GM19463 (cell line): ENCODE measurements around the gene CRKL.
"Not testable (repeated sequence)": the region's sequence is repeated elsewhere in the genome, so short reads cannot be mapped to it uniquely, and the experiment has no call there.

Experiments
- ATAC-seq: cut with Tn5 transposase; IDR thresholded peaks from one replicate; pipeline ENCODE4 v1.9.1; 2021; ENCODE audit warnings: mild to moderate bottlenecking, moderate library complexity; ENCODE audit not compliant: unreplicated experiment

CRKL gene

DNA sequence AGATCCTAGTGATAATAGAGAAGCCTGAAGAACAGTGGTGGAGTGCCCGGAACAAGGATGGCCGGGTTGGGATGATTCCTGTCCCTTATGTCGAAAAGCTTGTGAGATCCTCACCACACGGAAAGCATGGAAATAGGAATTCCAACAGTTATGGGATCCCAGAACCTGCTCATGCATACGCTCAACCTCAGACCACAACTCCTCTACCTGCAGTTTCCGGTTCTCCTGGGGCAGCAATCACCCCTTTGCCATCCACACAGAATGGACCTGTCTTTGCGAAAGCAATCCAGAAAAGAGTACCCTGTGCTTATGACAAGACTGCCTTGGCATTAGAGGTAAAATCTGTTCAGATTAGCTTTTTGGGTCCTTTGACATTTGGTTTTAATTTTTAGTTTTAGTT lies 16.7 kb downstream of the CRKL start:
- no peak for ATAC-seq

DNA sequence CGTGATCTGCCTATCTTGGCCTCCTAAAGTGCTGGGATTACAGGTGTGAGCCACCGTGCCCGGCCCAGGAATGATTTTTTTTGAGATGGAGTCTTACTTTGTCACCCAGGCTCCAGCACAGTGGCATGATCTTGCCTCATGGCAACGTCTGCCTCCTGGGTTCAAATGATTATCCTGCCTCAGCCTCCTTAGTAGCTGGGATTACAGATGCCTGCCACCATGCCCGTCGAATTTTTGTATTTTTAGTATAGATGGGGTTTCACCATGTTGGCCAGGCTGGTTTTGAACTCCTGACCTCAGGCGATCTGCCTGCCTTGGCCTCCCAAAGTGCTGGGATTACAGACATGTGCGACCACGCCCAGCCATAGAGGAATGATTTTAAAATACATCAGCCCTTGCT lies 17.8 kb downstream of the CRKL start:
- ATAC-seq = not testable (repeated sequence)

DNA sequence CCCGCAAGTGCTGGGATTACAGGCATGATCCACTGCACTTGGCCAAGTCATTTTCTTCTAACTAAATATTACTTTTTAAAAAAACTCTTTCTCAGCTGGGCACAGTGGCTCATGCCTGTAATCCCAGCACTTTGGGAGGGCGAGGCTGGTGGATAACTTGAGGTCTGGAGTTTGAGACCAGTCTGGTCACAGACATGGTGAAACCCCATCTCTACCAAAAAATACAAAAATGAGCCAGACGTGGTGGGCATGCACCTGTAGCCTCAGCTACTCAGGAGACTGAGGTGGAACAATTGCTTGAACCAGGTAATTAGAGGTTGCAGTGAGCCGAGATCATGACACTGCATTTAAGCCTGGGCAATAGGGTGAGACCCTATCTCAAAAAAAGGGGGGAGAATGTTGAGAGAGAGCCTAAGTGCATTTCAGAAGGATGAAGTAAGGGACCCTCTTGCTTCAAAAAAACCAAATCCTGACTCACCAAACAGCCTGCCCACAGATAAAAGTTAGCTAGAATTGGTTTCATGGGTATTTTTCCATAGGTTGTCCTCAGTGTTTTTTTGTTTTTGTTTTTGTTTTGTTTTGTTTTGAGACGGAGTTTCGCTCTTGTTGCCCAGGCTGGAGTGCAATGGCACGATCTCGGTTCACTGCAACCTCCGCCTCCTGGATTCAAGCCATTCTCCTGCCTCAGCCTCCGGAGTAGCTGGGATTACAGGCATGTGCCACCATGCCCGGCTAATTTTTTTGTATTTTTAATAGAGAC lies 18.8 kb downstream of the CRKL start:
- ATAC-seq = not testable (repeated sequence)

DNA sequence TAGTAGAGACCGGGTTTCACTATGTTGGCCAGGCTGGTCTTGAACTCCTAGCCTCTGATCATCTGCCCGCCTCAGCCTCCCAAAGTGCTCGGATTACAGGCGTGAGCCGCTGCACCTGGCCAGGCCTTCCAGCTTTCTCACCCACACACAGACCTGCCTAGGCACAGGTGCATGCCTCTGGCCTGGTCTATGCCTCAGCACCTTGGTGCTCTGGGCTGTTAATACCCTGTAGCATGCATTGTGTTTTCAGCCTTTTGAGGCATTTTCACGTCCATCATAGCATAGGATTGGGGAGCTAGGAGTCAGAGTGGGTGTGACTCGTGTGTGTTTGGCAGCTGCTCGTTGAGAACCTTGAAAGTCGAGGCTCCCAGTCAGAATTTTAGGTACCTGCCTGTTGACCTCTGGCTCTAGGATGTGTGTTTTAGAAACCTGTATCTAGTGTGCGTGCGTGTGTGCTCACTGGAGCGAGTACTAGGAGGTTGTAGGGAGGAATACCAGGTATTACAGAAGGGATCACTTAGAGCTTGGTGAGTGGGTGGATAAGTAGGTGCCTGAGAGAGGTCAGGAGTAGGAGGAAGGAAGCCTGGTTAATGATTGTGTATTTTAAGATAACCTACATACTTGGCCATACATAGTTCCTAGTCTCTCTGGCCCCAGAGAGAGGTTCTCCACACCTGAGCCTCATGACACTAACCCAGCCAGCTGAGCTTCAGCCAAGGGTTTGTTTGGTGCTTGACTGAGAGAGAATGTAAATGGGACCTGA lies 20.0 kb downstream of the CRKL start:
- ATAC-seq = no peak

DNA sequence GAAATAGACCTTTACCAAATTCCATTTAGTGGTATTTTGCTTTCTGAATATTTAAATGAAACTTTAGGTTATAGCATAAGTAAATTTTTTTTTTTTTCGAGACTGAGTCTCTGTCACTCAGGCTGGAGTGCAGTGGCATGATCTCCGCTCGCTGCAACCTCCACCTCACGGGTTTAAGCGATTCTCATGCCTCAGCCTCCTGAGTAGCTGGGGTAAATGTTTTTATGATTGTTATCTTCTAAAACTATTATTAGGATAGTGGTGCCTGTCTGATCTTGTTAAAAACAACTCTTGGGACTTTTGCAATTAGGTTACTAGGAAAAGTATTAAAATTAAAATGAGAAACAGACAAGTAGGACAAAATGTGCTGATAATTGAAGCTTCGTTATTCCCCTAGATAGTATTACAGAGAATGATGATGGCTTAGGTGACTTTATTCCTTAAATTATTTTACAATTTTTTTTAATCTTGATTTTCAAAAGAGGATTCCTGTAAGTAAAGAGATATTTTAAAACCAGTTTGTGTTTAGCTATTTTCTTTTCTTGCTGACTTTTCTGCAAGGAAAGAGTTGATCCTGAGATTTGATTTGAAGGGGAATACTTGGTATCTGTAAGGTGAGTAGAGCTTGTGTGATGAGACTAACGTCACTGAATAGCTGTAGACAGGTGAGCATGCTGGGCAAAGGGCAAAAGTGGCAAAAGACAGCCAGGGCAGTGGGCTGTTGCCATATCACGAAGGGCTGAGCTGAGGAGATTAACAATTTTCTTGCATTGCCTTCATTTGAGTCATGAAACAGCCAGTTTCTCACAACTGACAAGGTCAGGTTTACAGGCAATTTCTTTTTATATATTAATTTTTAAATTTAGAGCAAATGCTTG lies 20.8 kb downstream of the CRKL start:
- ATAC-seq = no peak

DNA sequence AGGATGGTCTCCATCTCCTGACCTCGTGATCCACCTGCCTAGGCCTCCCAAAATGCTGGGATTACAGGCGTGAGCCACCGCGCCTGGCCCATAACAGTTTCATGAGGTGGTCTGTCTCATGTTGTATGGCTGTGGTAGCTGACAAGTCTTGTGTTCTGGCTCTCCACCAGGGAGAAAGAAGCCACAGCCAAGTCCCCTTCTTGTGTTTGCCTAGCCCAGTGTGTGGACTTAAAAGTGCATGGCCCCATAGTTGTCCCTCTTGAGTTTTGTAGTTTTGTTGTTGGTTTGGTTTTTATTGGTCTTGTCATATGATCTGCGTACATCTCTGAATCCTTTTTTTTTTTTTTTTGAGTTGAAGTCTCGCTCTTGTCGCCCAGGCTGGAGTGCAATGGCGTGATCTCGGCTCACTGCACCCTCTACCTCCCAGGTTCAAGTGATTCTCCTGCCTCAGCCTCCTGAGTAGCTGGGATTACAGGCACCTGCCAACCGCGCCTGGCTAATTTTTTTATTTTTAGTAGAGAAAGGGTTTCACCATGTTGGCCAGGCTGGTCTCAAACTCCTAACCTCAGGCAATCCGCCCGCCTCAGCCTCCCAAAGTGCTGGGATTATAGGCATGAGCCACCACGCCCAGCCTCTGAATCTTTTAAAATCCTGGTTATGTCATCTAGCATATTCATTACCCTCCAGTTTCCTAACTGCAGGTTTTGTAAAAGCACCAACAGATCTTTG lies 22.4 kb downstream of the CRKL start:
- not testable (repeated sequence) for ATAC-seq

DNA sequence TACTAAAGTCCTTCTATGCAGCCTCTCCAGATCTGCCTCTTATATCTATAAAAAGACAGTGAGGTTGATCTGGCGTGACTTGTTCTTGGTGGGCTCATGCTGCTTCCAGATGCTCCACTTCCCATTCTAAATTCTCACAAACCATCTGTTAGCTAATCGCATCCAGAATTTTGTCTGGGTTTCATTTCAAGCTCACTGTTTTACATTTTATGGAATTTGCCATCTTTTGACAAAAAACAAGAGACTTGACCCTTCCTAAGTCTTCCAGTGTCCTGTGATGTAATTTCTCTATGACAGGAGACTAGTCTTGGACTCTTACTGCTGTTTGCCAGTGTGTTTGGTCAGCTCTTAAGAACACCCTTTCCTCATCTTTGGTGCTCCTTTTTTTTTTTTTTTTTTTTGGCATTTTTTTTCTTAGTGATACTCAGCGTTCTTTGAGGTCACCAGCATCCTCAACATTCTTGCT lies 23.0 kb downstream of the CRKL start:
- ATAC-seq = no peak

DNA sequence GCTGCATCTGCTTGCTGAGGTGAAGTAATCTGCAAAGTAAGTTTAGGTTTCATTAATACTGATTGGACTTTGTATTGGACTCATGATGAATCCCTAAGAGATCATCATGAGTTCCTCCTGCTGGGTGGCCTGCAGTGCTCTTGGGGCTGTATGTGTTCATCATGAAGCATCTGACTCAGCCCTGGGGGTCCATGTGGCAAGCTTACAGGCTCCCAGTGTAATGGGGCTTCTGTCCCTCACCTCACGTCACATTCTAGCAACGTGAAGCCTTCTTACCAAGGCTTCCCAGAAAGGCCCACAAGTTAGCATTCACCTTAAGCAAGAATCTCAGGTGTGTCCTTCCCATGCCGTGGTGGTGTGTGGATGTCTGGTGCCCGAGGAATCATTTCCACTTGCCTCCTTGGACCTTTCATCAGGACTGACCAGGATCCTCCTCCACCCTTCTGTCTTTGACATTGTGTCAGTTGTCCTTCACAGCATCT lies 23.7 kb downstream of the CRKL start:
- no peak for ATAC-seq

DNA sequence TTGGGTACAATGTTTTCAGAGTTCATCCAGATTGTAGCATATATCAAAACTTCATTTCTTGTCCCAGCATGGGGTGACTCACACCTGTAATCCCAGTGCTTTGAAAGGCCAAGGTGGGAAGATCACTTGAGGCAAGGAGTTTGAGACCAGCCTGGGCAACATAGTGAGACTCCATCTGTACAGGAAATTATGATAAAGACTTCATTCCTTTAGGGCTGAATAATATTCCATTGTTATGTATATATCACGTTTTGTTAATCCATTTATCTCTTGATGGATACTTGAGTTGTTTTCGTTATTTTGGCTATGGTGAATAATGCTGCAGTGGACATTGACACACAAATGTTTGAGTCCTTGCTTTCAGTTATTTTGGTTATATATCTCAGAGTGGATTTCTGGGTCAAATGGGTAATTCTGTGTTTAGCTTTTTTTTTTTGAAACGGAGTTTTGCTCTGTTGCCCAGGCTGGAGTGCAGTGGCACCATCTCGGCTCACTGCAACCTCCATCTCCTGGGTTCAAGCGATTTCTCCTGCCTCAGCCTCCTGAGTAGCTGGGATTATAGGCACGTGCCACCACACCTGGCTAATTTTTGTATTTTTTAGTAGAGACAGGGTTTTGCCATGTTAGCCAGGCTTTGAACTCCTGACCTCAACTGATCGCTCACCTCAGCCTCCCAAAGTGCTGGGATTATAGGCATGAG lies 25.1 kb downstream of the CRKL start:
- not testable (repeated sequence) for ATAC-seq

DNA sequence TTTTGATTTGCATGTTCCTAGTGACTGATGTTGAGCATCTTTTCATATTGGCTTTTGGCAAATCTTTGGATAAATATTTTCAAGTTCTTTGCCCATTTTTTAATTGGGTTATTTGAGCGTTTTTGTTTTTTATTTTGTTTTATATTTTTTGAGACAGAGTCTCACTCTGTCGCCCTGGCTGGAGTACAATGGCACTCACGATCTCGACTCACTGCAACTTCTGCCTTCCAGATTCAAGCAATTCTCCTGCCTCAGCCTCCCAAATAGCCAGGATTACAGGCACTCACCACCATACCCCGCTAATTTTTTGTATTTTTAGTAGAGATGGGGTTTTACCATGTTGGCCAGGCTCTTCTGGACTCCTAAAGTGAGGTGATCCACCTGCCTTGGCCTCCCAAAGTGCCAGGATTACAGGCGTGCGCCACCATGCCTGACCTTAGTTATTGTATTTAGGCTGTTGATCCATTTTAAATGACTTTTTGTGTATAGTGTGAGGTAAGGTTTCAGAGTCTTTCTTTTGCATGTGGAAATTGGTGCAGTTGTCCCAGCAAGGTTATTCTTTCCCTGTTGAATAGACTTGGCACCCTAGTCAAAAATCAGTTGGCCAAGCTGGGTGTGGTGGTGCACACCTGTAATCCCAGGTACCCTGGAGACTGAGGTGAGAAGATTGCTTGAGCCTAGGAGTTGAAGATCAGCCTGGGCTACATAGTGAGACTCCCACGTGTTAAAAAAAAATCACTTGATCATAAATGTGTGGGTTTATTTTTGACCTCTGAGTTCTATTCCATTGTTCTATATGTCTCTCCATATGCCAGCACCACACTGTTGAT lies 26.1 kb downstream of the CRKL start:
- no peak for ATAC-seq

DNA sequence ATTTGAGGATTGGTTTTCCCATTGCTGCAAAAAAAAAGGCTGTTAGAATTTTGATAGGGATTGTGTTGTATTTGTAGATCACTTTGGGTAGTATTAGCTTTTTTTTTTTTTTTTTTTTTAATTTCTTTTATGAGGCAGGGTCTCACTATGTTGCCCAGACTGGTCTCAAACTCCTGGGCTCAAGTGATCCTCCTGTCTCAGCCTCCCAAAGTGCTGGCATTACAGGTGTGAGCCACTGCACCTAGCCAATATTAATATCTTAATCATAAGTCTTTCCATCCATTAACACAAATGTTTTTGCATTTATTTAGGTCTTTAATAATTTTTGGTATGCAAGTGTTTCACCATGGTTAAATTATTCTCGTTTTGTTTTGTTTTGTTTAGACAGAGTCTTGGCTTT lies 26.8 kb downstream of the CRKL start:
- ATAC-seq = no peak

DNA sequence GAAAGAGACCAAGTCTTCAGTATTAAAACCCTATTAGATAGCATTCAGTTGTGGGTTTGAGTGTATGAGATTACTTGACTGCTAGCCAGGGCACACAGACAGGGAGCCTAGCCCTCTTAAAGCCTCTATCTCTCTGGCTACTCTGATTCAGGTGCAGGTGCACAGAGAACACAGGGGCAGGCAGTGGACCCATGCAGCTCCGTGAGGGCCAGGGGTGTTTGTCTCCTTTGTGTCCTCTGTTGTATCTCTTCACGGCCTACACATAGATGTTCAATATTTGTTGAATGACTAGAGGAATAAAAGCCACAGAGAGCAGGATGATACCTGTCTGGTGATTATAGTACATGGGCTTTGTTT lies 28.3 kb downstream of the CRKL start:
- no peak for ATAC-seq

DNA sequence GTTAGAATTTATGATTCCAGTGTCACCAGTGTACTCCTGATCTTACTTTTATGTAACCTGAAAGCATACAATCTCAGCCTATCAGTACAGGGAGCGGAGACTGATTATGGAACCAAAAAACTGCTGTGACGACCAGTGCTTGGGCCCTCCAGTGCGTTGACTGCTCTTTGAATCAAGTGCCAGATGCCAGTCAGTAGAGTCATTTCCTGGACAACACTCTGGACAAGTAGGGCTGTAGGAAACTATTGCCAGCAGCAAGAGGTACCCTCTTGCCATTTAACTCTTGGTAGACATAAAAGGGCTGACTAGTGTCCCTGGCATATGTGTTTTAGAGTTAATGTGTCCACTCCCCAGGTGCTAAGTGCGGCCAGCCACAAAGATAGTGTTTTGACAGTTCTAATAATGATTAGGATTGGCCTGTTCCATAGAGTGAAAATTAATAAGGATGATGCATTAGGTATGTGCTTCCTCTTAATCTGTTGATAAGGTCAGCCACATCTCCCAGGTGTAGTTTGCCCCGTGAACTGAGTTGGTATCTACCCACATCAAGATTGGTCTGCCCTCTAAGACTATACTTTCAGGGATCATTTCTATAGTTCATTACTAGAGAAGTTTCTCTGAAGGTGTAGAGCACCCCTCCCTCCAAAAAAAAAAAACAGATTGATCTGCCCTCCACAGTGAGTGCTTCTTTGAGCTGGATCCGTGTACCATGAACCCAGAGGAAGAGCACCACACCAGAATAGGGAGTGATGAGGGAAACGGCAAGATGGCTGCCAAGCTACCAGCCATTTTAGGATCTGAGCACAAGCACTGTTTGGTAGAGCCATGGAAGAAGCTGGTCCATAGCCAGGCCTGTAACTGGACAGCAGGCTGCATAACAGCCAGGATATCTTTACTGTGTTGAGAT lies 29.1 kb downstream of the CRKL start:
- no peak for ATAC-seq

DNA sequence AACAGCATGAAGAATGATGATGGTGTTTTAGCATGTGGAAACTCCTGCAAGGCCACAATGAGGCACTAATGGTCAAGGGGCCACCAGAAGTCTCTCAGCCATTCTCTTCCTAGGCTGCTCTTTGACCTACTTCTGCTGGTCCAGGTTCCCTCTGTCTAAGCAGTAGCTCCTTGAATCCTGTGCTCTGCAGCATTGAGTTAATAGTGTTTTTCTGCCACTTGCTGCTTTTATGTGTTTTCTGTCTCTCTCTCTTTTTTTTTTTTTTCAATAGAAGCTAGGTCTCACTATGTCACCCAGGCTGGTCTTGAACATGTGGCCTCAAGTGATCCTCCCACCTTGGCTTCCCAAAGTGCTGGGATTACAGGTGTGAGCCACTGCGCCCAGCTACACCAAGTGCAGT lies 29.8 kb downstream of the CRKL start:
- ATAC-seq = no peak

DNA sequence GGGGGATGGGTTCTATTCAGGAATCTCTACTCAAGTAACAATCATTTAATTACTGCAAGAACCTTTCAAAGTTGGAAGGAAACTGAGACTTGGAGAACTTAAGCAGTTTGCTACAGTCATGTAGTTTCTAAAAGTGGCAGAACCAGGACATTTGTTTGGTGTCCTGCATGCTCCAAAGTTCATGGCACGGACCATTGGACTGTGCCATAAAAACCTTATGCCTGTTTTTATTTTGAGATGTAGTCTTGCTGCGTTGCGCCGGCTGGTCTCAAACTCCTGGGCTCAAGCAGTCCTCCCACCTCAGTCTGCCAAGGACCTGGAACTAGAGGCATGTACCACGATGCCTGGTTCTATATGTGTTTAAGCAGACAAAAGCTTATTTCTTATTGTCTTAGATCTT lies 31.2 kb downstream of the CRKL start:
- no peak for ATAC-seq

DNA sequence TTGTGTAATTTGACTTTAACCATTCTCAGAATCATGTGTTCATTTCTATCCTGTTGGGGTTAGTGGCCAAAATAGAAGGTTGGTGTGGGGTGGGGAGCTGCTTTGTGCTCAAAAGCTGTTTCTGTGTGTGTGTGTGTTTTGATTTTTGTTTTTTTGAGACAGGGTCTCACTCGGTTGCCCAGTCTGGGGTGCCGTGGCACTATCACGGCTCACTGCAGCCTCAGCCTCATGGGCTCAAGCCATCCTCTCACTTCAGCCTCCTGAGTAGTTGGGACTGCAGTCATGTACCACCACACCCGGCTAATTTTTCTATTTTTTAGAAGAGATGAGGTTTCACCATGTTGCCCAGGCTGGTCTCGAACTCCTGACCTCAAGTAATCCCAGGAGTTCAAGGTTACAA lies 31.8 kb downstream of the CRKL start:
- ATAC-seq = no peak

DNA sequence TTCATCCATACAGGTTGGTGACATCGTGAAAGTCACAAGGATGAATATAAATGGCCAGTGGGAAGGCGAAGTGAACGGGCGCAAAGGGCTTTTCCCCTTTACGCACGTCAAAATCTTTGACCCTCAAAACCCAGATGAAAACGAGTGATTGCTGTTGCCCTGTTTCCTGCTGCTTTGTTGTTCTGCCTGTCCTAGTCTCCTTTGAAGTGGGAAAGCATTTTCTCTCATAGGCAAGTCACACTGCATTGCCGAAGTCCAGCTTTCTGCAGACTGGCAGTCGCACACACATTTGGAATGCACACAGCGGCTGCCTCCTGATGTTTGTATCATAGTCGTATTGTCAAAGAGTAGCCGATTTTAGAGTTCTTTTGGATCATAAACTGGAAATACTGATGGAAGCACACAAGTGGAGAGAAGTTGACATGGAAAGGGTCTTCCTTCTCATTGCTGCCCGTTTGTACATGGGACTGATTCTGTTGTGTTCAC lies 32.5 kb downstream of the CRKL start:
- no peak for ATAC-seq
